ENCODE measurements around the gene CTNNB1.
A peak's percentile ranks its signal among the peaks of the same experiment; 100 is the strongest.

Gene CTNNB1

GRCh38 chr3:41192885-41193284 lies 6.4 kb upstream of the CTNNB1 start:
- no peak for DNase-seq

GRCh38 chr3:41193794-41194539 lies 5.3 kb upstream of the CTNNB1 start:
- no peak for DNase-seq

GRCh38 chr3:41194701-41195100 lies 4.6 kb upstream of the CTNNB1 start:
- DNase-seq: no peak

GRCh38 chr3:41195946-41196345 lies 3.4 kb upstream of the CTNNB1 start:
- no peak for DNase-seq

- no peak for DNase-seq
These were observed 2.5 kb upstream of the CTNNB1 start for GRCh38 chr3:41196499-41197410.

- DNase-seq: no peak
These were observed 1.3 kb upstream of the CTNNB1 start for GRCh38 chr3:41198046-41198445.

GRCh38 chr3:41198526-41198925 lies 779 bp upstream of the CTNNB1 start:
- DNase-seq: peak in 16 of 58 donors; percentile 14 to 57 (median 34)

GRCh38 chr3:41199866-41200668 lies 762 bp downstream of the CTNNB1 start:
- peak in 34 of 58 donors; percentile 8 to 62 (median 40) for DNase-seq

GRCh38 chr3:41200669-41201021 lies 1.3 kb downstream of the CTNNB1 start:
- DNase-seq: peak in 9 of 58 donors; percentile 3 to 28 (median 7)

GRCh38 chr3:41202075-41202833 lies 2.9 kb downstream of the CTNNB1 start:
- no peak for DNase-seq

- DNase-seq: peak in 1 of 58 donors; percentile 38
These were observed 3.6 kb downstream of the CTNNB1 start for GRCh38 chr3:41202834-41203345.

GRCh38 chr3:41204369-41204768 lies 5.1 kb downstream of the CTNNB1 start:
- no peak for DNase-seq

- no peak for DNase-seq
These were observed 6.3 kb downstream of the CTNNB1 start for GRCh38 chr3:41205591-41205990.

GRCh38 chr3:41207355-41207754 lies 8.1 kb downstream of the CTNNB1 start:
- DNase-seq: no peak

- no peak for DNase-seq
These were observed 9.4 kb downstream of the CTNNB1 start for GRCh38 chr3:41208507-41209220.

- DNase-seq: no peak
These were observed 10.3 kb downstream of the CTNNB1 start for GRCh38 chr3:41209646-41210045.

- no peak for DNase-seq
These were observed 11.7 kb downstream of the CTNNB1 start for GRCh38 chr3:41210966-41211365.

GRCh38 chr3:41212088-41212487 lies 12.8 kb downstream of the CTNNB1 start:
- DNase-seq: no peak

GRCh38 chr3:41213588-41213987 lies 14.3 kb downstream of the CTNNB1 start:
- no peak for DNase-seq

- no peak for DNase-seq
These were observed 17.1 kb downstream of the CTNNB1 start for GRCh38 chr3:41216422-41216821.
